Panc1 (cell line): ENCODE measurements around the gene PREB. TPM values are rescaled to one million over a fixed set of nuclear protein-coding genes. Genes with fewer than 3 reads are reported as not detected.

Experiments
- ATAC-seq: fragments of 200-7000 bp; cut with Tn5 transposase; 2 replicates; pipeline ENCODE4 v1.9.1; 2020; ENCODE audit warnings: mild to moderate bottlenecking, moderate library complexity
- BruUV-seq: library from RNA; stranded (reverse); fragments of 400-500 nt; replicated peaks from 2 replicates; lab custom pipeline; 2021; lab: Mats Ljungman, UMichigan
- CTCF ChIA-PET: fragments of 300-600 bp; sonication (Branson Sonifier 250); formaldehyde crosslinking; loops from one replicate; lab custom pipeline; 2022; ENCODE audit warnings: antibody characterized with exemption; lab: Charles Lee
- POLR2A ChIA-PET: fragments of 300-600 bp; sonication (Branson Sonifier 250); formaldehyde crosslinking; loops from one replicate; lab custom pipeline; 2022; ENCODE audit warnings: antibody characterized with exemption; lab: Charles Lee
- DNase-seq: peaks from one replicate; pipeline ENCODE4 v3.0.0-alpha.2; 2010; ENCODE audit warnings: low read depth, low spot score
- H3K27ac ChIP-seq: 2 replicates; pipeline ENCODE4 v1.5.1; 2011; ENCODE audit warnings: mild to moderate bottlenecking, low read length, inconsistent platforms
- H3K27me3 ChIP-seq: fragments of 200-500 bp; sonication (Bioruptor generic); 2 replicates; pipeline ENCODE4 v1.6.0; 2014; ENCODE audit warnings: low read length, inconsistent platforms; ENCODE audit not compliant: control insufficient read depth, insufficient read depth
- H3K36me3 ChIP-seq: fragments of 200-500 bp; sonication (Bioruptor generic); 2 replicates; pipeline ENCODE4 v1.5.1; 2014; ENCODE audit warnings: inconsistent platforms, mild to moderate bottlenecking, low read length, moderate library complexity; ENCODE audit not compliant: control insufficient read depth, insufficient read depth
- H3K4me1 ChIP-seq: 2 replicates; pipeline ENCODE4 v1.5.1; 2011; ENCODE audit warnings: inconsistent platforms, mild to moderate bottlenecking, low read length, moderate library complexity; ENCODE audit not compliant: control insufficient read depth, insufficient read depth
- H3K4me3 ChIP-seq, 2 experiments: 2 replicates each; pipeline ENCODE4 v1.5.1; 2011 to 2012; ENCODE audit warnings: low read depth in 2 of 2, low read length in 2 of 2, mild to moderate bottlenecking in 2 of 2, inconsistent platforms in 1 of 2, moderate library complexity in 1 of 2
- H3K9me3 ChIP-seq: fragments of 200-500 bp; sonication (Bioruptor generic); 2 replicates; pipeline ENCODE4 v1.5.1; 2014; ENCODE audit warnings: low read depth, mild to moderate bottlenecking, inconsistent platforms, low read length, moderate library complexity; ENCODE audit not compliant: control insufficient read depth, insufficient read depth
- POLR2AphosphoS5 ChIP-seq: IDR thresholded peaks from 2 replicates; pipeline ENCODE4 v1.6.1; 2012; ENCODE audit warnings: mild to moderate bottlenecking, low read depth, low read length, moderate library complexity
- SIN3A ChIP-seq: IDR thresholded peaks from 2 replicates; pipeline ENCODE4 v1.6.1; 2012; ENCODE audit warnings: low read depth, mild to moderate bottlenecking, low read length, moderate library complexity, borderline replicate concordance; ENCODE audit not compliant: insufficient read depth
- TCF7L2 ChIP-seq: IDR thresholded peaks from 2 replicates; pipeline ENCODE4 v1.6.1; 2011; ENCODE audit warnings: mild to moderate bottlenecking, low read depth, low read length, inconsistent platforms
- in situ Hi-C: cut with HindIII; loops from 2 replicates; pipeline ENCODE4 v1.10.0; 2016; ENCODE audit warnings: low sequenced_read_pairs, low pct_unique_long_range_greater_than_20kb
- intact Hi-C: fragments of 100-400 bp; cut with micrococcal nuclease; formaldehyde crosslinking; loops from one replicate; pipeline ENCODE4 v1.10.0; 2022; ENCODE audit not compliant: unreplicated experiment
- total RNA-seq: library from RNA; stranded (reverse); gene quantifications from one replicate; pipeline ENCODE4 v1.2.1, GENCODE V29; 2021; ENCODE audit not compliant: unreplicated experiment
- TF ChIP-seq, protein P1 (sequence below), 2 experiments: IDR thresholded peaks; 2 replicates each; pipeline ENCODE4 v1.6.1; 2011 to 2012; ENCODE audit warnings: low read depth in 2 of 2, control low read depth in 1 of 2, low read length in 1 of 2, mild to moderate bottlenecking in 1 of 2, moderate library complexity in 1 of 2; ENCODE audit not compliant: insufficient read depth in 1 of 2
- TF ChIP-seq, protein P2 (sequence below): fragments of 450-650 bp; IDR thresholded peaks from 2 replicates; pipeline ENCODE4 v1.5.1; 2017; ENCODE audit warnings: mild to moderate bottlenecking

PREB gene
- total RNA-seq, 1 experiment from 2014 or later: 60.9 TPM

DNA sequence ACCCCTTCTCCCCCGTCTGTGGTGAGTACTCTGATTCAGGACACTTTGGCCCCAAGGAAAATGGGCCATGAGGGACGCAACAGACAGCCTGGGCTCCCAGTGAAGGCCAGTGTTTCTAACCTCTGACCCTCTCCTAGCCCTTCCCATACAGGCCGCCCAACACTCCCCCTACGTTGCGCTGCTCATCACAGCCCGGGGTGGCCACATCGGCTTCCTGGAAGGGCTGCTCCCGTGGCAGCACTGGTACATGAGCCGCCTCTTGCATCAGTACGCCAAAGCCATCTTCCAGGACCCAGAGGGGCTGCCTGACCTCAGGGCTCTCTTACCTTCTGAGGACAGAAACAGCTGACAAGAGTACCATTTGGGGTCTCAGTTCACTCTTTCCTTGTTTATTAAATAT, 4.0 kb downstream of the PREB start:
- CTCF ChIA-PET: no interaction called here
- H3K36me3 ChIP-seq: peaks cover 4% of the 10 kb centered on the region; the same call in 1 of the 2 replicates
- peaks cover 5% of the 10 kb centered on the region for H3K4me1 ChIP-seq
- in situ Hi-C loops: no loop called here
- POLR2A ChIA-PET: no interaction called here
- TF ChIP-seq SIN3A (no peak), POLR2AphosphoS5 (no peak)
- no peak for DNase-seq
- BruUV-seq: no TSS peak
- H3K4me3 ChIP-seq: no peak overlapping the region
- no peaks in the 10 kb centered on the region for H3K9me3 ChIP-seq
- H3K27me3 ChIP-seq: no peaks in the 10 kb centered on the region
- ATAC-seq: no peak
- H3K27ac ChIP-seq: no peak overlapping the region
- intact Hi-C loops: no loop called here

DNA sequence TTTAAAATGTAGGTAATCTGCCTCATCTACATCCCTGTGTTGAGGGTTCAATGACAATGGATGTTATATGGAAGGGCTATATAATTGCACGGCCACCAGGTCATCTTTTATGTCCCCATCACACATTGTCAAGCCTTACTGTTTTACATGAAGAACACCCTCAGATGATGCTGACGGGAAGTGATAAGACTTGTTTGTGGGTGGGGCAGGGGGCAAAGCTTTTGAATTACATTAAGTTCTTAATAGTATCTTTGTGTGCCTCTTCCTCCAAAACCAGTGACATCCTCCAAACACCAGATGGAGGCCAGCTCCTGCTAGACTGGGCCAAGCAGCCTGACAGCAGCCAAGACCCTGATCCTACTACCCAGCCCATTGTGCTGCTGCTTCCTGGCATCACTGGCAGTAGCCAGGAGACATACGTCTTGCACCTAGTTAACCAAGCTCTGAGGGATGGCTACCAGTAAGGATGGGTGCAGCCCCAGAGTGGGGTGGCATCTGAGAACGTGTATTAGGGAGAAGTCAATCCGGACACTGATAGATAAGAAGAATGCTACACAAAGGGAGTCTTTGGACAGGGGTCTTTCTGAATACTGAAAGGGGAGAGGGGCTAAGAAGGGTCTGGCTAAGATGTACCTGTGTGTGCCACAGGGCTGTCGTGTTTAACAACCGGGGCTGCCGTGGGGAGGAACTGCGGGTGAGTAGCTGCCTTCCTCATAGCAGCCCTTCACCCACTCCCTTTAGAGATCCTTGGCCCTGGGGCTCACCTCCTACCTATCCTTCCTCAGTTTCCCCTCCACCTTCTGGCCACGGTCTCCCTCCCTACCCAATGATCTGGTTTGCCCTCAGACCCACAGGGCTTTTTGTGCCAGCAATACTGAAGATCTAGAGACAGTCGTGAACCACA, 5.5 kb downstream of the PREB start:
- BruUV-seq: no TSS peak
- no peak; the same call in 1 of the 2 replicates for TF ChIP-seq POLR2AphosphoS5
- TF ChIP-seq SIN3A: no peak
- TF ChIP-seq, protein P1, sequence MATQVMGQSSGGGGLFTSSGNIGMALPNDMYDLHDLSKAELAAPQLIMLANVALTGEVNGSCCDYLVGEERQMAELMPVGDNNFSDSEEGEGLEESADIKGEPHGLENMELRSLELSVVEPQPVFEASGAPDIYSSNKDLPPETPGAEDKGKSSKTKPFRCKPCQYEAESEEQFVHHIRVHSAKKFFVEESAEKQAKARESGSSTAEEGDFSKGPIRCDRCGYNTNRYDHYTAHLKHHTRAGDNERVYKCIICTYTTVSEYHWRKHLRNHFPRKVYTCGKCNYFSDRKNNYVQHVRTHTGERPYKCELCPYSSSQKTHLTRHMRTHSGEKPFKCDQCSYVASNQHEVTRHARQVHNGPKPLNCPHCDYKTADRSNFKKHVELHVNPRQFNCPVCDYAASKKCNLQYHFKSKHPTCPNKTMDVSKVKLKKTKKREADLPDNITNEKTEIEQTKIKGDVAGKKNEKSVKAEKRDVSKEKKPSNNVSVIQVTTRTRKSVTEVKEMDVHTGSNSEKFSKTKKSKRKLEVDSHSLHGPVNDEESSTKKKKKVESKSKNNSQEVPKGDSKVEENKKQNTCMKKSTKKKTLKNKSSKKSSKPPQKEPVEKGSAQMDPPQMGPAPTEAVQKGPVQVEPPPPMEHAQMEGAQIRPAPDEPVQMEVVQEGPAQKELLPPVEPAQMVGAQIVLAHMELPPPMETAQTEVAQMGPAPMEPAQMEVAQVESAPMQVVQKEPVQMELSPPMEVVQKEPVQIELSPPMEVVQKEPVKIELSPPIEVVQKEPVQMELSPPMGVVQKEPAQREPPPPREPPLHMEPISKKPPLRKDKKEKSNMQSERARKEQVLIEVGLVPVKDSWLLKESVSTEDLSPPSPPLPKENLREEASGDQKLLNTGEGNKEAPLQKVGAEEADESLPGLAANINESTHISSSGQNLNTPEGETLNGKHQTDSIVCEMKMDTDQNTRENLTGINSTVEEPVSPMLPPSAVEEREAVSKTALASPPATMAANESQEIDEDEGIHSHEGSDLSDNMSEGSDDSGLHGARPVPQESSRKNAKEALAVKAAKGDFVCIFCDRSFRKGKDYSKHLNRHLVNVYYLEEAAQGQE (IDR thresholded peaks at IDR 0.05; ENCODE audit: insufficient read depth in 1 of 2, low read depth in 2 of 2, low read length in 1 of 2): no peak
- TF ChIP-seq, protein P2, sequence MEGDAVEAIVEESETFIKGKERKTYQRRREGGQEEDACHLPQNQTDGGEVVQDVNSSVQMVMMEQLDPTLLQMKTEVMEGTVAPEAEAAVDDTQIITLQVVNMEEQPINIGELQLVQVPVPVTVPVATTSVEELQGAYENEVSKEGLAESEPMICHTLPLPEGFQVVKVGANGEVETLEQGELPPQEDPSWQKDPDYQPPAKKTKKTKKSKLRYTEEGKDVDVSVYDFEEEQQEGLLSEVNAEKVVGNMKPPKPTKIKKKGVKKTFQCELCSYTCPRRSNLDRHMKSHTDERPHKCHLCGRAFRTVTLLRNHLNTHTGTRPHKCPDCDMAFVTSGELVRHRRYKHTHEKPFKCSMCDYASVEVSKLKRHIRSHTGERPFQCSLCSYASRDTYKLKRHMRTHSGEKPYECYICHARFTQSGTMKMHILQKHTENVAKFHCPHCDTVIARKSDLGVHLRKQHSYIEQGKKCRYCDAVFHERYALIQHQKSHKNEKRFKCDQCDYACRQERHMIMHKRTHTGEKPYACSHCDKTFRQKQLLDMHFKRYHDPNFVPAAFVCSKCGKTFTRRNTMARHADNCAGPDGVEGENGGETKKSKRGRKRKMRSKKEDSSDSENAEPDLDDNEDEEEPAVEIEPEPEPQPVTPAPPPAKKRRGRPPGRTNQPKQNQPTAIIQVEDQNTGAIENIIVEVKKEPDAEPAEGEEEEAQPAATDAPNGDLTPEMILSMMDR: no peak
- no peak for TF ChIP-seq TCF7L2
- DNase-seq (no peak), ATAC-seq (no peak)
- ChIA-PET POLR2A (no interaction called here), CTCF (no interaction called here)
- H3K4me1 ChIP-seq: peaks cover 5% of the 10 kb centered on the region
- intact Hi-C loops: no loop called here
- H3K9me3 ChIP-seq: no peaks in the 10 kb centered on the region
- H3K27ac ChIP-seq: no peak overlapping the region
- in situ Hi-C loops: no loop called here
- no peaks in the 10 kb centered on the region for H3K27me3 ChIP-seq
- H3K4me3 ChIP-seq: no peak overlapping the region
- peaks cover 2% of the 10 kb centered on the region; the same call in 1 of the 2 replicates for H3K36me3 ChIP-seq
